Left kidney (tissue), 2 donors: Measurements from ENCODE around the gene HCST. TPM values are rescaled to one million over a fixed set of nuclear protein-coding genes. Genes with fewer than 3 reads are reported as not detected.
"Not testable (repeated sequence)": the region's sequence is repeated elsewhere in the genome, so short reads cannot be mapped to it uniquely, and the experiment has no call there.

Experiments used
- DNase-seq: peaks from one replicate; pipeline ENCODE4 v3.0.0-alpha.2; 2013
- polyA plus RNA-seq: library from polyadenylated mRNA; unstranded; fragments of 120-200 nt; gene quantifications from one replicate; pipeline ENCODE4 v1.2.1, GENCODE V29; 2013; ENCODE audit not compliant: insufficient read length

HCST gene
- polyA plus RNA-seq, 1 donor, result 1.1 TPM

DNA sequence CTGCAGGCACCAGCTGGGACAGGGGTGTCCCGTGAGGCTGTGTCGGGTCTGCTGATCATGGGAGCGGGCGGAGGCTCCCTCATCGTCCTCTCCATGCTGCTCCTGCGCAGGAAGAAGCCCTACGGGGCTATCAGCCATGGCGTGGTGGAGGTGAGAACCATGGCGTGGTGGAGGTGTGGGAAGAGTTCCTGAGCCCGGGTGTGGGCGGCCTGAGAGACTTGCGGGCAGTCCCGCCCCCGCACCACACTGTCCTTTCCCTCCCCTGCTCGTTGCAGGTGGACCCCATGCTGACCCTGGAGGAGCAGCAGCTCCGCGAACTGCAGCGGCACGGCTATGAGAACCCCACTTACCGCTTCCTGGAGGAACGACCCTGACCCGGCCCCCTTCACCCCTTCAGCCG lies 23.3 kb upstream of the HCST start:
- DNase-seq, result no peak

DNA sequence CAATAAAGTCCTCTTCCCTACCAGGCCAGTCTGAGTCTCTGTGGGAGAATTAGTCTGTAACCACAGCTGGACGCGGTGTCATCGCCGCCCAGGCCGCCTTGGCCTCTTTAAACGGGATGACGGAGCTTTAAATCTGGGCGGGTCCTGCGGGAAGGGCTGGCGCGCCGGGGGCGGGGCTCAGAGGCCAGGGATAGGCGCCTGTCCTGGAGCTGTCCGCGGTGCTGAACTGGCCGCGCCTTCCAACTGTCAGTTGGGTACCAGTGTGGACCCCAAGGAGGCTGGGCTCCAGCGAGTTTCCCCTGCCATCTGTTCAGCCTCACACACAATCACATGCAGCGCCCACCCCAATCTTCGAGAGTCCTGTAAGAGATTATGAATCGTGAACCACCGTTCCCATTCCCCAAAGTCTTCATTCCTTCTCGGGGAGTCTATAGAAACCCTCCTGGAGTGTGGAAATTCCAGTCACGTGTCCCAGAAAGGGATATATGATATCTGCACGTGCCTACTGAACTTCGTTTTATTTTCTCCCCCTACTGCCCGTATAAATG lies 22.5 kb upstream of the HCST start:
- peak; percentile 87 for DNase-seq

- no peak for DNase-seq
Measured at GRCh38 chr19:35882114-35882832, 20.1 kb upstream of the HCST start.

GRCh38 chr19:35883882-35884281 lies 18.4 kb upstream of the HCST start:
- DNase-seq, result no peak

DNA sequence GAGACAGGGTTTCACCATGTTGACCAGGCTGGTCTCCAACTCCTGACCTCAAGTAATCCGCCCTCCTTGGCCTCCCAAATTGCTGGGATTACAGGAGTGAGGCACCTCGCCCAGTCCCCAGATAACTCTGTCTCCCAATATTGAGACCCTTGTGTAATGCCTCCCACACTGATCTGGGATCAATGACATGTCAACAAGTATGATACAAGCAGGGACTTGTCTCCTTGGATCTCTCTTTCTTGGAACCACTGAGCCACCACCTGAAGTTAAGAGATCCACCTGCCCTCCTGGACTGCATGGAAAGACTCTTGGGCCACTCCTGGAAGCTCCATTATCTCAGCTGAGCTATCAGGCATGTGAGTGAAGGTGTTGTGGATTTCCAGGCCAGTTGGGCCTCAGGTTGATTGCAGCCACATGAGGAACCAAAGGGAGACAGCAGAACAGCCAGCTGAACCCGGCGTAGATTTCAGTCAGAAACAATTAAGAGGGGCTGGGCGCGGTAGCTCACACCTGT lies 17.0 kb upstream of the HCST start:
- DNase-seq, result no peak

DNA sequence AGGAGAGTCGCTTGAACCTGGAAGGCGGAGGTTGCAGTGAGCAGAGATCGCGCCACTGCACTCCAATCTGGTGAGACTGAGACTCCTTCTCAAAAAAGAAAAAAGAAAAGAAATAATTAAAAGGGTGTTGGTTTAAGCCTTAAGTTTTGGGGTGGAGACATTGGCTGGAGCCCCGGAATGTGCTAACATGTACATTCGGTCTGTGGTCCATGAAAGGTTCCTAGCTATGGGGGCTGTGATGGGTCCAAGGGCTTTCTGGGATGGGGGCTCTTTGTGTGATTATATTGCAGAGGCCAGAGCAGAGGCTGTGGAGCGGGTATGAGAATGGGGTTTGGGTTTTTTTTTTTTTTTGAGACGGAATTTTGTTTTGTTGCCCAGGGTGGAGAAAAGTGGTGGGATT lies 16.4 kb upstream of the HCST start:
- no peak for DNase-seq

DNA sequence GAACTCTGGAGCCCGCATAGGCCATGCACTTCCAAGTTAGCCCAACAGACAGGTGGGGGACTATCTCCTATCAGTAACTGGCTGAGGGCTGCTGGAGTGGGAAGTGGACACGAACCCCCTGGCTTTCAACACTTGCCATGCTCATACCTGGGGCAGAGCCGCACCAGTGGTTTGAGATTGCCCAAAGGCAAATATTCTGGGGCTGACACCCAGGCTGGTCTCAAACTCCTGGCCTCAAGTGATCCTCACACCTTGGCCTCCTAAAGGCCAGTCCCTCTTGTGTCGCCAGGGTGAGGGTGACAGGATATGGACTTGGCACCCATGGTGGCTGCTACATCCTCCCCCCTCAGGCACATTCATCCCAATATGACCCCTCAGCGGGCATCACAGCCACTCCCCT lies 15.1 kb upstream of the HCST start:
- no peak for DNase-seq

DNA sequence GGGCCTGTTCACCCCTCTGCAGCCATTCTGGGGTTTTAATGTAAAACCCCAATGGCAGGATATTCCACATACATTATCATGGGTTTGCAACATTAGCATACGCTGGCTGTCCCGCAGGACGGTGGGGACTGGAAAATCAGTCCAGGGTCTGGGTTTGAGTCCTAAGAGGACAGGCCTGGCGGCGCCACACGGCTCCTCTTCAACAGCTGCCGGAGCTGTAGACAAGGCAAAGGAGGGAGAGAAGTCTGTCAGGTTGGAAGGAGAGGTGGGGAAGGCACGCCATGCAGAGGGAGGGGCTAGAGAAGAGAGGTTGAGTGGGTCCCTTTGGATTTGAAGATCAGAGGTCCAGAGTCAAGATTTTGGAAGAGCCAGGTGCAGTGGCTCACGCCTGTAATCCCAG lies 13.9 kb upstream of the HCST start:
- no peak for DNase-seq

- no peak for DNase-seq
Measured at GRCh38 chr19:35889370-35890112, 12.8 kb upstream of the HCST start.

GRCh38 chr19:35890113-35890650 lies 12.1 kb upstream of the HCST start:
- no peak for DNase-seq

DNA sequence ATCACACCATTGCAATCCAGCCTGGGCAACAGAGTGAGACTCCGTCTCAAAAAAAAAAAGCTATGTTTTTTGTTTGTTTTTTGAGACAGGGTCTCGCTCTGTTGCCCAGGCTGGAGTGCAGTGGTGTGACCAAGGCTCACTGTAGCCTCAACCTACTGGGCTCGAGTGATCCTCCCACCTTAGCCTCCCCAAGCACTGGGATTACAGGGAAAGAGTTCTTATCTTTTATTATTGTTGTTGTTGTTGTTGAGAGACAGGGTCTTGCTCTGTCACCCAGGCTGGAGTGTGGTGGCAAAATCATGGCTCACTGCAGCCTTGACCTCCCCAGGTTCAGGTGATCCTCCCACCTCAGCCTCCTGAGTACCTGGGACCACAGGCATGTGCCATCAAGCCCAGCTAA lies 10.5 kb upstream of the HCST start:
- DNase-seq, result not testable (repeated sequence)

GRCh38 chr19:35894342-35894741 lies 8.0 kb upstream of the HCST start:
- no peak for DNase-seq

GRCh38 chr19:35895911-35896642 lies 6.3 kb upstream of the HCST start:
- DNase-seq, result no peak

- DNase-seq, result no peak
Measured at GRCh38 chr19:35896643-35897040, 5.7 kb upstream of the HCST start.

DNA sequence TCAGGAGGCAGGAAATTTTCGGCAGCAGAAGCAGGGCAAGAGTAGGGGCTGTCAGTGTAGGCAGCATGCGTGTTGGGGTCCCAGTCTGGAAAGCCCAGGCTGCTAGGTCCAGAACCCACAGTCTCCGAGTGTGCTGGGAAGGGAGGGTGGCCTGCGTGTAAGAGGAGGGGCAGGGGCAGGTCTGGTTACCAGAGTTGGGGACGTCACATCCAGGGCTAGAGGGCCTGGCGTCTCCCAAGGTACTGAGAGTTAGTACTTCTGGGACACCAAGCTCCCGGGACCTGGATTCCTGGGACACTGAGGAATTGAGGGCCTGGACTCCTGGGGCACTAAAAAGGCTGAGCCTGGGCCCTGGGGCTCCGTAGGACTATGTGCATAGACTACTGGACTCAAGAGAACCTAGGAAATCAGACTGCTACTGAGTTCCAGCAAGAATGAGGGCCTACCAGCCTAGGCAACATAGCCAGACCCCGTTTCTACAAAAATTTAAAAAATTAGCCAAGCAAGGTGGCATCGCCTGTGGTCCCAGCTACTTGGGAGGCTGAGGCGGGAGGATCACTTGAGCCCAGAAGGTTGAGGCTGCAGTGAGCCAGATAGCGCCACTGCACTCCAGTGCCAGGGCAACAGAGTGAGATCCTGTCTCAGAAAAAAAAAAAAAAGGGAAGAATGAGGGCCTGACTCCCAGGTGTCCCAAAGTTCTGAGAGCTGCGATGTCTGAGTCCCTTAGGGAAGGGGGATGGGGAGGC lies 4.5 kb upstream of the HCST start:
- no peak for DNase-seq

DNA sequence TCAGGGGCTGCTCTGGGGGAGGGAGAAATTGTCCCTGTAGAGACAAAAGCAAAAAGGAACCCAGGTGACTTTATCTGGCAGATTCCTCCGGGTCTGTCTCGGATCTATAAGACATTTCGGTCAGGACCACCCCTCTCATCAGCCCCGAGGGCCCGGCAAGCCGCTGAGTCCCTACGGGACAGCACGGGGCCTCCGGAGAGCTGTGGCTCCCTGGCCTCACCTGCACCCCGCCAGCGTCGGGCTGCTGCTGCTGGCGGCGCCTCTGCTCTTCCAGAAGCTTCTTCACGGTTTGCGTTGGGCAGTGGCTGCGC lies 3.9 kb upstream of the HCST start:
- no peak for DNase-seq

DNA sequence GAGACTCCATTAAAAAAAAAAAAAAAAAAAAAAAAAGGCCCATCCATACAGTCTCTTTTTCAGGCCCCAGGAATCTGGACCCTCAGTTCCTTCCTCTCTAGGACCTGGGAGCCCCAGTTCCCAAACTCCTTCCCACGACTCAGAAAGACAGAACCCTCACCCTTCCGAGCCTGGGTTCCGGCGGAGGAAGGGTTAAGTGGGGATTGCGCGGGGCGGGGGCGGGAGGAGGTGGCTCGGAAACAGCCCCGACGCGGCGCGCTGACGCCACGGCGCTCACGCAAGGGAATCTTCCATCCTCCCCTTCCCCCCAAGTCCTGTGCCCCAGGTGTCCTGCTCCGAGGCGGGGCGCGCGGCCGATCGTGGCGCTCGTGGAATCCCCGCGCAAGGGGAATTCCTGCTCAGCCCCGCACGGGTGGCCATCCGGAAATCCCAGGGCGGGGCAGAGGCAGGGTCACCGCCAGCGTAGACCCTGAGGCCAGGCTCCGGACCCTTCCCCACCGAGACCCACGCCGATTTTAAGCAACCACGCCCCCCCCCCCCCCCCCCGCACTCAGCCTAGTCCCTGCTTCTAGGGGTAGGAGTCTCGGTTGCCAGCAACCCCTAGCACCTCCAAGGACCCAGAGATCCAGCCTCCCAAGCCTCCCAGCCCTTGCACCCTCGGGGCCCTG lies 2.6 kb upstream of the HCST start:
- DNase-seq, result peak; percentile 74

GRCh38 chr19:35901055-35901644 lies 1.2 kb upstream of the HCST start:
- no peak for DNase-seq

DNA sequence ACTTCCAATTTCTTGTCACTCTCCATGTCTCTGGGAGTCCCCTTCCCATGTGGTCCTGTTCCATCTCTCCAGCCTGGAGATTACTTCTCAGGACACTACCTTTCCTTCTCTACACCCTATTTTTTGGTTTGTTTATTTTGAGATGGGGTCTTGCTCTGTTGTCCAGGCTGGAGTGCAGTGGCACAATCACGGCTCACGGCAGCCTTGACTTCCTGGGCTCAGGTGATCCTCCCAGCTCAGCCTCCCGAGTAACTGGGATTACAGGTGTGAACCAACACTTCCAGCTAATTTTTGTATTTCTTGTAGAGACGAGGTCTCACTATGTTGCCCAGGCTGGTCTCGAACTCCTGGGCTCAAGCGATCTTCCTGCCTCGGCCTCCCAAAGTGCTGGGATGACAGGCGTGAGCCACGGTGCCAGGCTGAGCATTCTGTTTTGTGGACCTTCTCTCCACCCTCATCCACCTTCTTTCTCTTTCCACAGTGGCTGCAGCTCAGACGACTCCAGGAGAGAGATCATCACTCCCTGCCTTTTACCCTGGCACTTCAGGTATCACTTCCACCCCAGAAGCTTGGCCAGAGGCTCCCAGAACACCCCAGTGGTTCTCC lies 644 bp downstream of the HCST start:
- DNase-seq, result no peak

- DNase-seq, result peak; percentile 62
Measured at GRCh38 chr19:35903550-35904179, 1.3 kb downstream of the HCST start.
